ENCODE data around the gene MKRN1.

DNA sequence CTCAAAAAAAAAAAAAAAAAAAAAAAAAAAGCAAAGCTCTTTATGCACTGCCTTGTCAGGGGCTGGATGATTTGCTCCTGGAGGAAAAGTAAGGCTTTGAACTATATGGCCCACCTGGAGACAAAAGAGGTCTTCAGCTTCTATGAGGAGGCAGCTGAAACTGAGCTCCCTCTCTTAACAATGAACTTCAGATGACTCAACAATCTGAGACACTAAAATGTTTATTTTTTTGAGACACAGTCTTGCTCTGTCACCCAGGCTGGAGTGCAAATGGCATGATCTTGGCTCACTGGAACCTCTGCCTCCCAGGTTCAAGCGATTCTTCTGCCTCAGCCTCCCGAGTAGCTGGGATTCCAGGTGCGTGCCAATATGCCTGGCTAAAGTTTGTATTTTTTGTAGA is 38.7 kb downstream of the MKRN1 start:
- TF ChIP-seq GATA2 (IDR thresholded peaks at IDR 0.05; ENCODE audit: low read depth, low read length): no peak
- no peak for TF ChIP-seq GATA3 (IDR thresholded peaks at IDR 0.05; ENCODE audit: low read depth, low read length)
